Stimulated activated naive CD8-positive, alpha-beta T cell treated with anti-CD3 and anti-CD28 coated beads, Interleukin-15, amount 100 ng/mL, for 72 hours (primary cell): ENCODE measurements around the gene GNB5.

ENCODE experiments used
- ATAC-seq: fragments of 150-1000 bp; cut with Tn5 transposase; 2 replicates; pipeline ENCODE4 v1.10.0; 2021; ENCODE audit warnings: mild to moderate bottlenecking, moderate library complexity
- DNase-seq, 2 donors: peaks; one replicate each; pipeline ENCODE4 v3.0.0; 2021 to 2022
- H3K27ac Mint-ChIP-seq, 2 donors: one replicate each; pipeline ENCODE4 v1.8.0; 2022; ENCODE audit warnings: mild to moderate bottlenecking in 2 of 2, mixed read lengths in 2 of 2, moderate library complexity in 2 of 2
- H3K27me3 Mint-ChIP-seq: one replicate; pipeline ENCODE4 v1.8.0; 2022; ENCODE audit warnings: mixed read lengths
- H3K4me1 Mint-ChIP-seq: one replicate; pipeline ENCODE4 v1.8.0; 2022; ENCODE audit warnings: mild to moderate bottlenecking, mixed read lengths
- H3K4me3 Mint-ChIP-seq, 2 donors: one replicate each; pipeline ENCODE4 v1.8.0; 2022; ENCODE audit warnings: mild to moderate bottlenecking in 2 of 2, mixed read lengths in 2 of 2, moderate library complexity in 1 of 2
- H3K9me3 Mint-ChIP-seq, 2 donors: one replicate each; pipeline ENCODE4 v1.8.0; 2022; ENCODE audit warnings: mixed read lengths in 2 of 2

The GNB5 gene

GRCh38 chr15:52146261-52146660 lies 44.9 kb downstream of the GNB5 start:
- ATAC-seq (no peak), DNase-seq (no peak)
- Mint-ChIP-seq H3K27ac (no peak overlapping the region), H3K27me3 (no peaks in the 10 kb centered on the region), H3K4me1 (no peaks in the 10 kb centered on the region), H3K4me3 (no peak overlapping the region), H3K9me3 (no peaks in the 10 kb centered on the region)

- ATAC-seq, result no peak
- H3K27me3 Mint-ChIP-seq, result no peaks in the 10 kb centered on the region
Measured at GRCh38 chr15:52144656-52145178, 46.5 kb downstream of the GNB5 start.

GRCh38 chr15:52143873-52144272 lies 47.3 kb downstream of the GNB5 start:
- Mint-ChIP-seq H3K4me1 (peaks cover 9% of the 10 kb centered on the region), H3K9me3 (no peaks in the 10 kb centered on the region), H3K4me3 (no peak overlapping the region), H3K27ac (peak overlapping the region in 1 of 2 donors; percentile 27), H3K27me3 (no peaks in the 10 kb centered on the region)
- DNase-seq, result no peak
- ATAC-seq, result no peak

More at GRCh38 chr15:52144656-52145178, 46.5 kb downstream of the GNB5 start:
- Mint-ChIP-seq H3K4me1 (peaks cover 7% of the 10 kb centered on the region), H3K4me3 (no peak overlapping the region), H3K9me3 (no peaks in the 10 kb centered on the region), H3K27ac (no peak overlapping the region)
- DNase-seq, result no peak

GRCh38 chr15:52140646-52141045 lies 50.5 kb downstream of the GNB5 start:
- Mint-ChIP-seq H3K27me3 (no peaks in the 10 kb centered on the region), H3K9me3 (no peaks in the 10 kb centered on the region), H3K27ac (no peak overlapping the region), H3K4me1 (peaks cover 25% of the 10 kb centered on the region), H3K4me3 (no peak overlapping the region)
- ATAC-seq (no peak), DNase-seq (no peak)

DNA sequence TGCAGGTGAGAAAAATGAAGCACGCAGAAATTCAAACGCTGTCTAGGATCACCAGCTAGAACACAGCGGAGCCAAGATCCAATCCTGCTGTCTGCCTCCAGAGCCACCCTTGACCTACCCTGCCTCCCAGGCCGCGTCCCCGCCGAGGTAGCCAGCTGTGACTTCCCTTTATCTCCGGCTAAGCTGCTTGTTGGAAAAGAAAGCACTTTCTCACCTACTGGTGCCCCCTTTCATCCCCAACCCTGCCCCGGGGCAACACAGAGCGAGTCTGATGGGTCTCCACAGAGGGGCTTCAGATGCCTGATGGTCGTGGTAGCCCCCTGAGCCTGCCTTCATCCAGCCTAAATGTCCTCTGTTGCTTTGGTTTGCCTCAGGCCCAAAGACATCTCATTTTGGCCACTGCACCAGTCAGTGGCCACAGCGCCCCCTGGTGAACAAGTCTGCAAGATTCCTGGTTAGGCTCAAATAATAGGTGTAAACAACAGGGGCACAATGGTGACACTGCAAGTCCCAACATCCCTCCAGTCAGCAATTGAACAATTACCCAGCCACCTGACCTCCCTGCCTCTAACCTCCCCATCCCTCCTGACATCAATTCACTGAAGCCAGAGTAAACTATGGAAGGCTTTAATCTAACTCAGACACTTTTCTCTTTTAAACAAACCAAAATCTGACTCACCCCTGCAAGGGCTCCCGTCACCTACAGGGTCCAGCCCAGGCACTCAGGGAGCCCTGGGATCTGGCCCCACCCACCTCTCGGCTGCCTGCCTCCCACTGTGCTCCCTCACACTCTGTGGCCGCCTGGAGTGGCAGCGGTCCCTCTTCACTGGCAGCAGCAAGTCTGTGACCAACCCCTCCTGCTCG lies 51.4 kb downstream of the GNB5 start:
- no peaks in the 10 kb centered on the region for H3K9me3 Mint-ChIP-seq
- peak overlapping the region in 1 of 2 donors; percentile 87 for H3K27ac Mint-ChIP-seq
- no peak overlapping the region for H3K4me3 Mint-ChIP-seq
- ATAC-seq, result peak; percentile 58
- peak; percentile 57 to 63 for DNase-seq
- peaks cover 27% of the 10 kb centered on the region for H3K4me1 Mint-ChIP-seq
- H3K27me3 Mint-ChIP-seq, result no peaks in the 10 kb centered on the region

DNA sequence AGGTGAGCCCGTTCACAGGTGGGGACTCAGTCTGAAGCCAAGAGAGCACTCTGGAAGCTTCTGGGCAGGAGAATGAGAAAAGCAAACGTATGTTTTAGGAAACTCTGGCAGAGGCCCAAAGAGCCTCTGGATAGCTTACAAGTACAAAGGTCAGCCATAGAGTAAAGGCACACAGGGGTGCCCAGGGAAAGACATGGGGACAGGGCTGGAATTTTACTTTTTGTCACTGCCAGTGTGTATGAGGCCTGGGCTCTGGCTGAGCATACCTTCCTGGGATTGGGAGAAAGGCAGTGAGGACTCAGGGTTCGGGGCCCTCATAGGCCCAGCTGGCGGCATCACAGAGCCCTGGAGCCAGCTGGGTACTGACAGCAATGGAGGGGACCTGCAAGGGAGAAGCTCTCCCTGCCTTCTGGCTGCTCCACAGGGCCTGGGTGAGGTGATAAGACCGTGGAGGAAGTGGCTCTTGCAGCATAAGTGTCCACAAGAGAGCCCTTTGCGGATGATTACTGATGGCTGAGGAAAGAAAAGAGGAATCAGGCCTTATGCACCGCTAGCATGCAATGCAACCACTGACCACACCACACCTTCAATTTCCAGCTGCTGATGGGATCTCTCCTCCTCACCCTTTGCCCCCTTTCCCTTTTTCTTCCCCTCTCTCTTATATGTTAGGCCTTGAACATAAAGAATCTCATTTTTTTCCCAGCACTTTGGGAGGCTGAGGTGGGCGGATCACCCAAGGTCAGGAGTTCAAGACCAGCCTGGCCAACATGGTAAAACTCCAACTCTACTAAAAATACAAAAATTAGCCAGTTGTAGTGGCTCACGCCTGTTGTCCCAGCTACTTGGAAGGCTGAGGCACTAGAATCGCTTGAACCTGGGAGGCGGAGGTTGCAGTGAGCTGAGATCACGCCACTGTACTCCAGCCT lies 53.5 kb downstream of the GNB5 start:
- Mint-ChIP-seq H3K4me1 (peaks cover 27% of the 10 kb centered on the region), H3K4me3 (no peak overlapping the region), H3K27ac (peak overlapping the region; percentile 23 to 64), H3K27me3 (no peaks in the 10 kb centered on the region), H3K9me3 (no peaks in the 10 kb centered on the region)
- ATAC-seq (no peak), DNase-seq (no peak)

GRCh38 chr15:52136442-52136980 lies 54.7 kb downstream of the GNB5 start:
- no peaks in the 10 kb centered on the region for H3K9me3 Mint-ChIP-seq
- DNase-seq (no peak), ATAC-seq (no peak)
- no peak overlapping the region for H3K4me3 Mint-ChIP-seq
- no peak overlapping the region for H3K27ac Mint-ChIP-seq
- H3K4me1 Mint-ChIP-seq, result peaks cover 27% of the 10 kb centered on the region
- H3K27me3 Mint-ChIP-seq, result no peaks in the 10 kb centered on the region

DNA sequence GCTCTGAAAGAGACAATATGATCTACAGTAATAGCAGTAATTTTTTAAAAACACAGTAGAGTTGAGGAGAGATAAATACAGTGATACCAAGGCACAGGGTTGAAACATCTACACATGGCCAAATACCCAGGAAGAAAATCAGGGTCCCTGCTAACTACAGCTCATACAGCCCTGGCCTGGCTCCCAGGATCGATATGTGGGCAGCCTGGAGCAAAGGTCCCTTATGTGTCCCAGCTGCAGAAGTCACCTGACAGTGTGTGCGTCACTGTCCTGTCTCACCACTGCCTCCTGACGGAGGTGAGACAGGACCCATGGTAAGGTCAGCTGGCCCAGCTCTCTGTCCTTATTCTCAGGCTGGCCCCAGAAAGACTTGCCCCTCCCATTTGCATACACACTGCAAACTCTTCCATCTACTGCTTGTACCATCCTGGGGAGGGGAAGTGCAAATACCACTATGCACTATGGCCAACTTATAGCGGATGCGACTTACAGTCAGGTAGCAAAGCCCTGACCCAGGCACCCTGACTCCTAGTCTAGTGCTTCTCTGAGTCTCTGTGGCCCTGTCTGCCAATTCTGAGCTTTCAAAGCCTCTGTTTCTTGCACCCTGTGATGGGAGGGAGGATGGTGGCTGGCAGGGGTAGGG lies 56.6 kb downstream of the GNB5 start:
- H3K4me3 Mint-ChIP-seq, result no peak overlapping the region
- peak overlapping the region in 1 of 2 donors; percentile 5 for H3K27ac Mint-ChIP-seq
- H3K9me3 Mint-ChIP-seq, result no peaks in the 10 kb centered on the region
- ATAC-seq (no peak), DNase-seq (no peak)
- peaks cover 20% of the 10 kb centered on the region for H3K4me1 Mint-ChIP-seq
- no peaks in the 10 kb centered on the region for H3K27me3 Mint-ChIP-seq

- H3K4me3 Mint-ChIP-seq, result no peak overlapping the region
- H3K27me3 Mint-ChIP-seq, result no peaks in the 10 kb centered on the region
- H3K9me3 Mint-ChIP-seq, result no peaks in the 10 kb centered on the region
- peaks cover 18% of the 10 kb centered on the region for H3K4me1 Mint-ChIP-seq
- DNase-seq (no peak), ATAC-seq (no peak)
- H3K27ac Mint-ChIP-seq, result no peak overlapping the region
Measured at GRCh38 chr15:52133510-52134220, 57.5 kb downstream of the GNB5 start.

DNA sequence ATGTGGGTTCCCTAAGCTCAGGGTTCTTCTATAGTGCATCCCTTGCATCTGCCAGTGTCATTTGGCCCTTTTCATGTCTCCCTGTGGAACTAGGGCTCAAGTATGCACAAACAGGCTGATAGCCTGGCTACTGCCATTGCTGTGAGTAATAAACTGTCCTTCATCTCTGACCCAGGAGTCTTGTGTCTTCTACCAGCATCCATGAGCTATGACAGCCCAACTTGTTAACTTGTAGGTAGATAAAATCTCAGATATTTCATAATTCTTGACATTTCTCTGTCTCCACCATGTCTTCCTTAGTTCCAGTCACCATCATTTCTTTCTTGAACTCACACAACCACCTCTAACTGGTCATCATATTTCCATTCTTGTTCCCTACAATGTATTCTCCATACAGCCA lies 59.1 kb downstream of the GNB5 start:
- H3K27ac Mint-ChIP-seq, result peak overlapping the region in 1 of 2 donors; percentile 7

DNA sequence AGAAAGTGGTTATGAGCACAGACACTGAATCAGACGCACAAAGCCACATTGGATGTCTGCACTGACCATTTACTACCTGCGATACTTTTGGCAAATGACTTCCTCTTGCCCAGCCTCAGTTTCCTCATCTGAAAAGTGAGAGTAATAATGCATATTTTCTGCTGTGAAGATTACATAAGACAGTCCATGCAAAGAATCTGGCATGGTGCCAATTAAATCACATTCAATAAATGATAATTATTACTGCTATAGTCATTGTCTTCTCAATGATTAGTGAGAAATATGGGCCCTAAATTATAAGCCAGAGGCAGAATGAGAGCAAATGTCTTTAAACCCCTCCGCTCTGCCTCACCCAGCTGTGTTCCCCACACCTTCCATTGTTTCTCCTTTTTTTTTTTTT lies 62.6 kb downstream of the GNB5 start:
- ATAC-seq (no peak), DNase-seq (no peak)
- Mint-ChIP-seq H3K4me3 (no peak overlapping the region), H3K4me1 (no peaks in the 10 kb centered on the region), H3K27ac (no peak overlapping the region), H3K9me3 (no peaks in the 10 kb centered on the region), H3K27me3 (no peaks in the 10 kb centered on the region)

More for the DNA sequence above, 59.1 kb downstream of the GNB5 start:
- ATAC-seq (no peak), DNase-seq (no peak)
- no peak overlapping the region for H3K4me3 Mint-ChIP-seq
- H3K4me1 Mint-ChIP-seq, result peaks cover 15% of the 10 kb centered on the region
- no peaks in the 10 kb centered on the region for H3K9me3 Mint-ChIP-seq
- no peaks in the 10 kb centered on the region for H3K27me3 Mint-ChIP-seq

DNA sequence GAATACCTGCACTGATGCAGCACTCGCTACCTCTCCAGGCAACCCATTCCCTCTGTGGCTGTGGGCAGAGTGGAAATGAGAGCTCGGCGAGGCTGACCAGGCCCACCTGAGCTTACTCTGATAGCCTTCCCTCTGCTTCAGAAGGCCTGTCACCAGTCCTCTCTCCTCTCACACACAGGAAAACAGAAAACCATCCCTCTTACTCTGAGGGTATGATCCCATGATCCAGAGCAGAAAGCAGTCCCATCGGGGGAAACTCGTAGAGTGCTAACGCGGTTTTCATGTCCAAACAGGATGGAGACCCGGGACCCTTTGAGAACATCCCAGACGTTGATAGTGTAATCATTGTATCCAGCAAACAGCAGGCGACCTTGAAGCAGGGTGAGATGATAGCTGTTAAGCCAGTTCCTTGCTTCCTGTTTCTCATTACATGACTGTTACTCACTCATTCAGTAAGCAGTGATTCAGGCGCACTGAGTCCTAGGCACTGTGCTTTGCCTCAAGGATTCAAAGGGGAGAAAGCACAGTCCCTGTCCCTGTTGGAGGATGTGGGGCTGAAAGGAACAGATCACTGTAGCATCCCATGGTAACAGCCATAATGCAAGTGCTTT lies 66.8 kb downstream of the GNB5 start:
- H3K9me3 Mint-ChIP-seq, result no peaks in the 10 kb centered on the region
- no peaks in the 10 kb centered on the region for H3K4me1 Mint-ChIP-seq
- H3K4me3 Mint-ChIP-seq, result no peak overlapping the region
- H3K27me3 Mint-ChIP-seq, result no peaks in the 10 kb centered on the region
- DNase-seq, result no peak
- H3K27ac Mint-ChIP-seq, result peak overlapping the region in 1 of 2 donors; percentile 22
- no peak for ATAC-seq

DNA sequence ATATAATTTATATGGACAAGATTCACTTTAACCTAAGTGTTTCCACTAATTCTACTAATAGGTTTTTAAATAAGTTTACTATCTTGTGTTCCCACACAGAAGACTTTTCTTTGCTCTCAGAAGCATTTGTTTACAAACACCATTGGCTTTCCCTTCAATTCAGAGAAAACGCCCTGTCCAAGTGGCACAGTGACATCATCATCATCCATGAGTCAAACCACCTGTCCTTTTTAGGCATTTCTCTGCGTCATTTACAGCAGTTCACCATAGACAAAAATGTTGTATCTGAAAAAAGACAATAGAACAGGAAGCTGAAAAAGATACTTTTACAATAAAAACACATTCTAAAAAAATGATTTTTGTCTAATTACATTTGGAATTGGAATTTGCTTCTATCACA lies 69.3 kb downstream of the GNB5 start:
- Mint-ChIP-seq H3K4me1 (no peaks in the 10 kb centered on the region), H3K9me3 (no peaks in the 10 kb centered on the region), H3K4me3 (no peak overlapping the region), H3K27me3 (no peaks in the 10 kb centered on the region), H3K27ac (no peak overlapping the region)
- no peak for DNase-seq
- no peak for ATAC-seq

DNA sequence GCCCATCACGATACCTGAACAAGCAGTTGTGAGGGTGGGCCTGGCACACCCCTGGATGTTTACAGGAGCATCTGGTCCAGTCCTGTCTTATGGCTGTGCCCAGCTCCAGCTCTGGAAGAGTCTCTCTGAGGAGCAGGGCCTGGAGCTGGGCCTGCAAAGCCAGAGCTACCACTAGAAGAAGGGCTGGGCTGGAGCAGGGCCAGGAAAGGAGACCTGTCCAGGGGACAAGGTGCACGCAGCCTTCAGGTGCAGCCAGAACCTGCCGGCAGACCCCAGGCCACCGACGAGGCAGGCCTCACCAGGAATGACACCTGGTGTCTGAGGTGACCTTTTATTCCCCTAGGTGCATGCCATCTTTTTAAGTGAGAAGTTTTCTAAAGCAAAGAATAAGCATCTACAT lies 70.2 kb downstream of the GNB5 start:
- ATAC-seq (no peak), DNase-seq (no peak)
- Mint-ChIP-seq H3K27ac (peak overlapping the region in 1 of 2 donors; percentile 65), H3K9me3 (no peaks in the 10 kb centered on the region), H3K4me3 (no peak overlapping the region), H3K4me1 (no peaks in the 10 kb centered on the region), H3K27me3 (no peaks in the 10 kb centered on the region)
